ENCODE results near the gene RNF213.

The RNF213 gene

GRCh38 chr17:80377798-80378197 is 117.1 kb downstream of the RNF213 start:
- TF ChIP-seq CTCF (conservative IDR thresholded peaks at IDR 0.05; ENCODE audit: low read depth) = no peak
- POLR2A ChIA-PET (ENCODE audit: low non-redundant PET) = no interaction called here
- no peak for DNase-seq (ENCODE audit: low spot score)
- CTCF ChIA-PET = no interaction called here
- no peak overlapping the region for H3K27ac ChIP-seq

- no peak overlapping the region for H3K27ac ChIP-seq
- no peak for DNase-seq (ENCODE audit: low spot score)
- TF ChIP-seq CTCF (conservative IDR thresholded peaks at IDR 0.05; ENCODE audit: low read depth) = no peak
- ChIA-PET CTCF (no interaction called here), POLR2A (ENCODE audit: low non-redundant PET) (no interaction called here)
Measured at GRCh38 chr17:80379348-80379747, 118.7 kb downstream of the RNF213 start.

GRCh38 chr17:80380068-80380467 is 119.4 kb downstream of the RNF213 start:
- H3K27ac ChIP-seq = no peak overlapping the region
- ChIA-PET POLR2A (ENCODE audit: low non-redundant PET) (no interaction called here), CTCF (no interaction called here)
- DNase-seq (ENCODE audit: low spot score) = no peak
- no peak for TF ChIP-seq CTCF (conservative IDR thresholded peaks at IDR 0.05; ENCODE audit: low read depth)

GRCh38 chr17:80380555-80381002 is 119.9 kb downstream of the RNF213 start:
- no peak for TF ChIP-seq CTCF (conservative IDR thresholded peaks at IDR 0.05; ENCODE audit: low read depth)
- POLR2A ChIA-PET (ENCODE audit: low non-redundant PET) = no interaction called here
- CTCF ChIA-PET = no interaction called here
- no peak overlapping the region for H3K27ac ChIP-seq
- no peak for DNase-seq (ENCODE audit: low spot score)

DNA sequence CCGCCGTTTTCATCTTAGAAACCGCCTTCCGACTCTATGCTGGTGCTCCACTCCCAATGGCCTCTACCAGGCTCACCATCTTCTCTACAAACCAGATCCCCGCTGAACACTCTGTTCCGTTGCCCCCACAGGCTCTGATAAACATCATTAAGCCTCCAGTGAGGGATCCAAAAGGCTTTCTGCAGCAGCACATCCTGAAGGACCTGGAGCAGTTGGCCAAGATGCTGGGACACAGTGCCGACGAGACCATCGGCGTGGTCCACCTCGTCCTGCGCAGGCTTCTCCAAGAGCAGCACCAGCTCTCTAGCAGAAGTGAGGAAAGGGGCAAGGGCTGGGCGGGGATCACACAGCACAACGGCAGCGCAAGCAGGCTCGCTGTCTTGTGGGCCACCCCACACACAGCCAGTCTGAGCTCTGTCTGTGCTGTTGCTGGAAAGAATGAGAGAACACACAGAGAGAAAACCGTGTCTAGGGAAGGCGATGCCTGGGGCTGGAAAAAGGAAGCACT is 120.8 kb downstream of the RNF213 start:
- CTCF ChIA-PET = no interaction called here
- POLR2A ChIA-PET (ENCODE audit: low non-redundant PET) = no interaction called here
- TF ChIP-seq CTCF (conservative IDR thresholded peaks at IDR 0.05; ENCODE audit: low read depth) = no peak

DNA sequence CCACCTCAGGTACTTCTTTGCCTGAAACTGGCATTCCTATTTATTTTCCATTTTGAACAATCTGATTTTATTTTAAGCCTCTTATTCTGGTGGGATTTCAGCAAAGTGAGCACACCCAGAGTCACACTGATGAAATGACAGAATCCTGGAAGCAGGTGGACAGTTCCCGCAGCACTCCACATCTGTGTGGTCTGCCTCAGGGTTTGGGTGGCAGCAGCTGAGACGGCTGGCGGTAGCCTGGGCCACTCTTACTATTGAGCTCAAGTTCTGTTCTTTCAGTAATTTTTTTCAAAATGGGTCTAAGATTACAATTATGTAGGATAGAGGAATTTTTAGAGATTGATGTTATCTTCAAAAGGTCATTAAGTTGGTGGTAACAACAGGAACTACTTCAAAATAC is 121.8 kb downstream of the RNF213 start:
- no peak overlapping the region for H3K27ac ChIP-seq
- ChIA-PET CTCF (no interaction called here), POLR2A (ENCODE audit: low non-redundant PET) (no interaction called here)
- DNase-seq (ENCODE audit: low spot score) = no peak
- TF ChIP-seq CTCF (conservative IDR thresholded peaks at IDR 0.05; ENCODE audit: low read depth) = no peak

More for the DNA sequence above, 120.8 kb downstream of the RNF213 start:
- no peak overlapping the region for H3K27ac ChIP-seq
- DNase-seq (ENCODE audit: low spot score) = no peak

DNA sequence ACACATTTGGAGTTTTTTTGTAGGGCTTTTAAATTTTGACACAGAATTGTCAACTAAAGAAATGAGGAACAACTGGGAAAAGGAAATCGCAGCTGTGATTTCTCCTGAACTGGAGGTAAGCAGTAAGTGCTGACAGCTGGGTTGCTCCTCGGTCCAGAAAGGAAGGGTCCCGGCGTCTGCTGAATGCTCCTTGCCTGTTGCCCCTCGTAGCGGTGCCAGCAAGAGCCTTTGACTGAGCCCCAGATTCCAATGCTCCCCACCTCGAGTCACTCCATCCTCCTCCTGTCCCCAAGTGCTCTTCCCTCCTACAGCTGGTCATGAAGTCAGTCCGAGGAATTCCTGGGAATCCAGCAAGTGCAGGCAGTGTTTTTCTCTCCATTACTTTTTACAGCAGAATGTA is 122.3 kb downstream of the RNF213 start:
- H3K27ac ChIP-seq = no peak overlapping the region
- CTCF ChIA-PET = interaction anchor here (0.6 kb wide), 1 partner anchor 1468 kb away, joined by 3 read pairs; no protein-coding TSS in a partner anchor
- no peak for DNase-seq (ENCODE audit: low spot score)
- TF ChIP-seq CTCF (conservative IDR thresholded peaks at IDR 0.05; ENCODE audit: low read depth) = no peak
- POLR2A ChIA-PET (ENCODE audit: low non-redundant PET) = no interaction called here
